Body of pancreas (tissue), 4 donors: ENCODE results near the gene SLC35F3.

Experiments
- POLR2A ChIP-seq, 3 donors: fragments of 450-650 bp; IDR thresholded peaks; one replicate each; pipeline ENCODE4 v1.6.1; 2016; ENCODE audit warnings: antibody characterized with exemption in 3 of 3, mild to moderate bottlenecking in 2 of 3
- TF ChIP-seq, protein P1 (sequence below), 7 experiments: fragments of 450-650 bp in 4 of 7; fragments of 200-600 bp in 3 of 7; sonication (generic) in 3 of 7; IDR thresholded peaks; one replicate each; pipeline ENCODE4 v1.5.1; 2016 to 2019; ENCODE audit warnings: antibody characterized with exemption in 7 of 7

DNA sequence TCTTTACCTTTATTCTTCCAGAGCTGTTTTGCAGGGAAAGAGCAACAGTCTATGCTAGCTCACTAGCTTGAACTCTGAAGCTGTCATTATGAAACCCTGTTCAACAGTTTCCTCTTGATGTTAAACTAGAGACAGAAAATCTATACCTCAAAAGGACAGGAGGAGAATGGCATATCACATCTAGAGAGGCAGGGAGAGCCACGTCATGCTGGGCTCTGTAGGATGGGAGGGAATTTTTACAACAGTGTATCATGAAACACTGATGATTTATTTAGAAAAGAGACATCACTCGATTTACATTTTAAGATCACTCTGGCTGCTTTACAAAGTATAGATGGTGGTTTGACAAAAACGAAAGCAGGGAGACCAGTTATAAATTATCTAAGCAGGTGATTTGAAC, 243.9 kb downstream of the SLC35F3 start:
- TF ChIP-seq, protein P1, sequence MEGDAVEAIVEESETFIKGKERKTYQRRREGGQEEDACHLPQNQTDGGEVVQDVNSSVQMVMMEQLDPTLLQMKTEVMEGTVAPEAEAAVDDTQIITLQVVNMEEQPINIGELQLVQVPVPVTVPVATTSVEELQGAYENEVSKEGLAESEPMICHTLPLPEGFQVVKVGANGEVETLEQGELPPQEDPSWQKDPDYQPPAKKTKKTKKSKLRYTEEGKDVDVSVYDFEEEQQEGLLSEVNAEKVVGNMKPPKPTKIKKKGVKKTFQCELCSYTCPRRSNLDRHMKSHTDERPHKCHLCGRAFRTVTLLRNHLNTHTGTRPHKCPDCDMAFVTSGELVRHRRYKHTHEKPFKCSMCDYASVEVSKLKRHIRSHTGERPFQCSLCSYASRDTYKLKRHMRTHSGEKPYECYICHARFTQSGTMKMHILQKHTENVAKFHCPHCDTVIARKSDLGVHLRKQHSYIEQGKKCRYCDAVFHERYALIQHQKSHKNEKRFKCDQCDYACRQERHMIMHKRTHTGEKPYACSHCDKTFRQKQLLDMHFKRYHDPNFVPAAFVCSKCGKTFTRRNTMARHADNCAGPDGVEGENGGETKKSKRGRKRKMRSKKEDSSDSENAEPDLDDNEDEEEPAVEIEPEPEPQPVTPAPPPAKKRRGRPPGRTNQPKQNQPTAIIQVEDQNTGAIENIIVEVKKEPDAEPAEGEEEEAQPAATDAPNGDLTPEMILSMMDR (IDR thresholded peaks at IDR 0.05) = no peak
- TF ChIP-seq POLR2A (IDR thresholded peaks at IDR 0.05) = no peak
